Midbrain (tissue), 1 donor: ENCODE measurements around the gene LRRN3.
A peak's percentile ranks its signal among the peaks of the same experiment; 100 is the strongest.

ENCODE experiments used
- DNase-seq: peaks from one replicate; lab custom pipeline; 2025; lab: John Stamatoyannopoulos, UW

LRRN3 gene

DNA sequence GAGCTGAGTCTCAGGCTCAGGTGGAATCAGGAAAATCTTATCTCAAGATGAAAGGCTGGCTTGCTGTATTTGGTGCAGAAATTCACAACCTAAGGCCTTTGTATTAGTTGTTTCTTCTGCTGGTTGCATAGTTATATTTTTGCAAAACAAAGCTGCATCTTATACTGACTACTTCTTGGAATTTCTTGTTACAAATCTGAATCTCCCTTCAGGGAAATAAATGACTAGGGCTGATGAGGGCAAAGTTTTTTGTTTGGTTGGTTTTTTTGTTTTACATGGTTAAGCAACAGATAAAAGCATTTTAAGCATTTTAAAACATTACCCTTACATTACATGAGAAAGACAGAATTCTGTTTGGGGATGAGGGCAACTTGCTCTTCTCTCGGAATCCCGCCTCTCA, 13.9 kb upstream of the LRRN3 start:
- no peak for DNase-seq

DNA sequence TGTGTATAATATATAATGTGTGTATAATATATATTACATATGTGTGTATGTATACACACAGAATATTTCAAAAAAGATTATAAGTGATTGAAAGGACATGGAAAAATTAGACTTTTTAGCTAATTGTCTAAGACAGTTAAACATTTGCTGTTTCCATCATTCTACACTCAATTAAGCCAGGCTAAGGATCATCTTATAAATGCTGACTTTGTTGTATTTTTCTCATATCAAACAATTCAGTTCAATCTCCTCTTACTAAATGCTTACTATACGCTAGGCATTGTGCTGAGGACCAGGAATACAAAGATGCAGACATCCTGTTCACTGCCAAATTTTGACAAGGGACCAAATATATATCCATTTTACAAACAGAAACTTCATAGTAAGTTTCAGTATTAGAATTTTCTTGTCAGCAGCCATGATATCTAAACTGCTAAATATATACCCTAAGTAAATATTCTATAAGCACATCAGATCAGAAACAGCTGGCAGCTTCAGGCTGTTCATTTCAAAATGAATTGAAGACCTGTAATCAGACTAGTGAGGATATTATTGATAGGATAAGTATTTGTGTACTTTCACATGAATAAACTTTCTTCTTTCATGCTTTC, 10.3 kb upstream of the LRRN3 start:
- no peak for DNase-seq

DNA sequence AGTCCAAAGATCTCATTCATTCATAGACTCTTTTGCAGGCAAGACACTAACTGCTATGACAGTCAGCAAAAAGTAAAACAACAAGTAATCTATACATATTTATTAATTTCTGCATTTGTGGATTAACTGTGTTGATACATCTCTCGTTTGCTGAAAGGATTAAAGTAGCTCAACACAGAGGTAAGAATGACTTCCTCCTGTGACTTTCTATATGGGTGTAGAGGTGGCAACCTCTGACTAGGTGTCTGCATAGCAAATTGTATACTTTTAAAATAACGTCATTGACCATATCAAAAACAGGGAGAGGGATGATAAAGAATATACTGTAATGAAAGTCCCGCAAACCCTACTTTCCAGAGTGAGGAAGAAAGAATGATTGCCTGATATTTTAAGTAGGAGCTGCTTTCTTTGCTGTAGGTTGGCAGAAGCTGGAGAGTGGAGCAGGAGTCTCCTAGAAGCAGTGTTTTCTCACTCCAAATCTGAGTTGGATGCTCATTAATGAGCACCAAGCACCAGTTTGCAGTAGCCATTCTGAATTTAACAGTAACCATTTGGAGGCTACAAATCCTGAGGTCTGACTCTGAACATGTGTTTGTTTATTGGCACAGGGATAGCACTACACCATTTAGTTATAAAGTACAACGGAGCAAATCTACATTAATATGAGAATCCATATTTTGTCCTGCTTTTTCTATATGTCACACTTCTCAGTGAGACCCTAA, 9.2 kb upstream of the LRRN3 start:
- DNase-seq: no peak

DNA sequence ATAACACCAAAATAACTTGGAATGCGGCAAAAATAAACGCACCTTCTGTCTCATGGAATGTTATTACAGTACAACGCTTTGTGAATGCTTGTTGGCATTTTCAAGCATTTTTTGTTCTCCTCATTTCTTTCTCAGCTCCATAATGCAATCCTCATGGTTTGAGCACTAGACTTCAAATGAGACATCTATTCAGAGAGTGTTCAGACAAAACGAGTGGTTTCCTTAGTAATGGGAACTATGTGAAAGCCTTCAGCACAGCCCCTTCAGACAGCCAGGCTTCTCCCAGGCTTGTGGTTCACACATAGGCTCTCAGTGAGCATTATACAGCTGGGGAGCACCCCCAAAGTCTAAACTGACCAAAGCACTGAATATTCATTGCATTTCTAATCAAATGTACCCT, 8.6 kb upstream of the LRRN3 start:
- DNase-seq: no peak

DNA sequence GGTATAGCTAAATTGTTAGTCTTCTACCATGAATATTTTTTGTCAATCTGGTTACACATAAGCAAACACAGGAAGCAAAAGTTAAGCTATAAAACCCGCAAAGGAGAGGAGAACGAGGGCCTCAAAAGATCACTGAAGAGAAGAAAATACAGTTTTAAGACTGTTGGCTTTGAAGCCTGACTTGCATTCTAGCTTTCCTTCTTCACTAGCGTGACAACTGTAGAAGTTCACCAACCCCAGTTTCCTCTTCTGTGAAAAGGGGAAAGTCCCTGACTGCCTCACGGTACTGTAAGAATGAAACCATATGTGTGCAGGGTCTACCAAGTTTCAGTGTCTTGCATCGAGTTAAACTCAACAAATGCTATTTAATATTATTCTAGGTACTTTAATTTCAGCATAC, 7.5 kb upstream of the LRRN3 start:
- DNase-seq: no peak

DNA sequence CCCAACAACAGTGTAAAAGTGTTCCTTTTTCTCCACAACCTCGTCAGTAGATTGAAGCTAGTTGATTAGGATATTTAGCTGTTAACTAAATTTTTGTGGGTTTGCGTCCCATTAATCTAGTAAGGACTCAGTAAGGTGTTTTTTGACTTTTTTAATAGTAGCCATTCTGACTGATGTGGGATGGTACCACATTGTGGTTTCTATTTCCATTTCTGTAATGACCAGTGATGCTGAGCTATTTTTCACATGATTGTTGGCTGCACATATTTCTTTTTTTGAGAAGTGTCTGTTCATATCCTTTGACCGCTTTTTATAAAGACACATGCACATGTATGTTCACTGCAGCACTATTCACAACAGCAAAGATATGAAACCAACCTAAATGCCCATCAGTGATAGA, 5.6 kb upstream of the LRRN3 start:
- DNase-seq: no peak

DNA sequence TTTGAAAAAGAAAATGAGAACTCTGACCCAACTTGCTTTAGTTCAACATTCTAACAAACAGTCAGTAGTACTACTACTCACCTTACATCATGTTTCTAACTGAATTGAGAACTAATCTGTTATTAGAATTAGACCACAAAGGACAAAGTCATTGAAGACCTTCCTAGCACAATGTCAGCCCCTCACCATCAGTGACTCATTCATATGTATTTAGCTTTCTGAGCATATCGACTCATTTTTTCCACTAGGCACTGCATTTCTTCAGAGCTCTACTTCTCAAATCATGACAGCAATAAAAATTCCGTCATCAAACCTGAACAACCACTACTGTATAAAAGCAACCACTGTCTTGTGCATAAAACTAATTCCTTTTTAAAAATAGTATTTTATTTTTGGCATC, 4.4 kb upstream of the LRRN3 start:
- DNase-seq: no peak

DNA sequence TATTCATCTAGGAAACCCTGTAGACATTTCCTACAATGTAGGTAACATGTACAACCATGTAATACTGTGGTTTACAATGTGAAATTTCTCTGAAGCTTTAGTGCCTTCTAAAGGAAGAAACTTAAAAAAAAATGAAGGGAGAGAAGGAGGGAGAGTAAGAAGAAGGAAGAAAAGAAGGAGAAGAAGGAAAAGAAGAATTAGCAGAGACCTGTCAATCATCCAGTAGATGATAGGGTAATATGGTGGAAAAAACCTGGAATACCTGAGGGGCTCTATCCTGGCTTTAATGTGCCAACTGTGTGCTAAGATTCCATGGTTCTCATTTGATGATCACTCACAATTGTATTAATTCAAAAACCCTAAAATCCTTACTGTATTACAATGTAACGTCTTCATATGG, 2.6 kb upstream of the LRRN3 start:
- DNase-seq: no peak

DNA sequence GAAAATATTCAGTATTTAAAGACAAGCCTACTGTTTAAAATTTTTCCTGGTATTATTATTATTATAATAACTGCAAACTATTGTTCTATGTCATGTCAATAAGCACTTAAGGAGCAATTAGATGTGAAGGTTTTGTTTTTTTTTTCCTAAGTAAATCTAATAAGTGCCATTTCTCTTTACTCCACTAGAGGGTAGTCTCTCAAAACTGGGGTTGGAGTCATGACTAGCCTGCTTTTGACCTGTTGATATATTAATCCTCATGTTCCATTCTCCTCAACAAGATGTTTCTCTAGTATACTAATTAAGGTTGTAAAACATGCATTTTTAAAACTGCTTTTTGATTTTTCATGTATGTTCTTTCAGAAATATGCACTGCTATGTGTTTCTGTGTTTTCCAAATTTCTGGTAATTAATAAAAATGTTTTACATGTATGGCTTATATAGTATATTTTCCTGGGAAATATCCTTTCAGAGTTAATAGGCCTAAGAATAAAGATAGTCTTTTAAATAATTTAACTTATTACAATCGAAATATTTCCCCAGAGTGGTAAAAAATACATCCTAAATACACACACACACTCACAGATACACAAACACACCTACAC, 1.0 kb upstream of the LRRN3 start:
- peak; percentile 20 for DNase-seq

DNA sequence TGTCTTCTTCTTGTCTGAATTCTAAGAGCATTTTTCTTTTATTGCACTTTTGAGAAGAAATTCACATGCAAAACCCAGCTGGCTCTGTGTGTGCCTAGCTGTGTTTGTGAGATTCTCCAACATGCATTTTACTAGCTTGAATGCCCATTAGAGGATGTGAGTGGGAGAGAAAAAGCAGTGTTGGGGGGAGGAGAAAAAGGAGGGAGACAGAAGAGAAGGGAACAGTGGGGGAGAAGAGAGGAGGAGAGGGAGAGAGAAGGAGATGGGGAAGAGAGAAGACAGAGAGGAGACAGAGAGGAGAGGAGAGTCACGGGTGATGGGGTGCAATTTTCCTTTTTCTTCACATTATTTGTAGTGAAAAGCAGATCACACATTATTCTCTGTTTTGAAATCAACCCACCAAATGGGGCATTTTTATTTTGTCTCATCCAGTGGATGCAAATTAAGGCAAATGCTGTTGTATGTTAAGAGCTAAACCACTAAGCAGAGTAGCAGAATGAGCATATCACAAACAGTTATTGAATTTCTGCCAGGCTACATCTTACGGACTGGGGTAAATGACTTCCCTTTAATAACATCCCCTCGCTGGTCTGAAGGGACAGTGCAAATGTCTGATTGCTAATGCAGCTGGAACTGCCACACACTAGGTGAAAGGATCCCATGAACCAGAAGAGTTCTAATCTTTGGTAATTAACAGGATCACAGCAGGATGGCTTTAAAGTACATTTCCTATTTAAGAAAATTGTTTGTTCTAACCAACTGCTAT, 849 bp downstream of the LRRN3 start:
- DNase-seq: peak; percentile 39

DNA sequence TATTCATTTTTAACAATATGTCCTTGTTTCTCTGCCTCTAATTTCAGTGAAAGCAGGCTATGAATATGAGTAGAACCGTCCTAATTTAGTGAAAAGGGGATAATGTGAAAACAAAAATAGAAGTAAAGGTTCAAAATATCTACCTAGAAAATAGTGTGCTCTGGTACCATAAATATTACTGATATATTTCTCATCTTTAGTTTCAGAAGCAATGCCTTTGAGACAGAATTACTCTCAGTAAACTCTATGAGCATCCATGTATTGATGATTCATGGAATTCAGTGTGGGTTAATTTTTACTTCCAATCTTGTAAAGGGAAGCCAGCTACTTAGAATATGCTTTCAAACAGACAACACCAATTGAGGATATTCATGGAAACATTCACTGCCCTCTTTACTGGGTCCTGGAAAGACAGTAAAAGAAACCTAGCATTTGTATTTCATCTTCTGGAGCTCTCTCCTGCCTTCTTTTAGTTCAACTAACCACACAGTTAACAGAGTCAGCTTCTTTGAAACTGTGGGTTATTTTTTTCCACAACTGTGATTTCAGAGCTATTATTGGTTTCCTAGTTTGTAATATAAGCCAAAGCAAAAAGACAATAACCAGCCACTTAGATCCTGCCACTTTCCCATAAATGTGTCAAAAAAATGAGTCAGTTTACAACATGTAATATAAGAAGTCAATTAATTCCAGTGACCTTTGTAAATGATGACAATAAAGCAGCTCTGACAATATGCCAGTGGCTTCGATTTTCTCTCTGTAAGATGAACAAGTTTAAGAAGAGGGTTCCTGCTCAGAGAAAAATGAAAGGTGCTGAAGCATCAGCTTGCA, 1.7 kb downstream of the LRRN3 start:
- peak; percentile 38 for DNase-seq

DNA sequence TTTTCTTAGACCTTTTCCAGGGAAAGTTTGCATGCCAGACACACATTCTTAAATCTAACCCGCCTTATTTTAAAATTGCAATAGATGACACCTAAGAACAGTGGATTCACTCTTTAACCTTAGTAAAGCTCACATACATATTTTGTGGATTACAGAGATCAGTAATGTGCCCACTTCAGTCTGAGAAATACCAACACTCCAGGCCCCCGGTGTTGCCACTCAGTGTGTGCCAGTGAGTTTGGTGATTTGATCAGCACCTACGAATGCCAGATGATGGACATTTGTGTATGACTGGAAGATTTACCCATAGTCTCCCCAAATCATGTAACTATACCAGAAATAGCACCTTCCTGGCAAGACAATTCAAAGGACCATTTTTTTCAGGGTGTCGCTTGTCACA, 2.6 kb downstream of the LRRN3 start:
- DNase-seq: no peak

DNA sequence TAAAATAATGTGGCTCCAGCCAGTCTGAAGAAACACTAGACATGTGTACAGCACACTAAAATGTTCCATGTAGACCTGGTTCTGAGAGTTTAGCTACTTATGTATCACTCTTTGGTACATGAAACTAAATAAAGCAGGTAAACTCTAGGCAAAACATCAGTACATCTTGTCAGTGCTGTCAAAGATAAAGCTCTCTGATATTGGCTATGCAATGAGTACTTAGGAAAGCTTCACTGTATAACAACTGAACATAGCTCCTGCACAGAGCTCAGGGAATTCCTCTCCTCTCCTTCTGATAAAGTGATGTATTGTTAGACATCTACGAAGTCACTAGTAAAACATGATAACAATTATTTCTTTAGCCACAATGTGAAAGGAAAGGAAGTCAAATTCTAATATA, 3.5 kb downstream of the LRRN3 start:
- no peak for DNase-seq

DNA sequence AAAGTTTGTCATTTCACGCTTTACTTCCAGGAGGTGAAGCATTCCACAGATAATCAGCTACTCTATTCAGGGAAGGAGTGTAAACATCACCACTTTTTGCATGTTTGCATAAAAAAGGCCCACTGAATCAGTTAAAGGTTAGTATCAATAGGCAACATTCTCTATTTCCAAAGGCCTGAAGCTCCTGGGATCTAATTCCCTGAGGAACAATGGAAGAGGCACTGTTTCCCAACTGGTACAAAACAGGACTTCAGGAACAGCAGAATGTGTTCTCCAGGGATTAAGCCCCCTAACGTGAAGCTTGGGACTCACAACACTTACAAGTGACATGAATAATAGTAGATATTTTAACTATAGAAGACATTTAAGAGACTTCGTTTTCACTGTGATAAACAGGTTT, 6.1 kb downstream of the LRRN3 start:
- no peak for DNase-seq

DNA sequence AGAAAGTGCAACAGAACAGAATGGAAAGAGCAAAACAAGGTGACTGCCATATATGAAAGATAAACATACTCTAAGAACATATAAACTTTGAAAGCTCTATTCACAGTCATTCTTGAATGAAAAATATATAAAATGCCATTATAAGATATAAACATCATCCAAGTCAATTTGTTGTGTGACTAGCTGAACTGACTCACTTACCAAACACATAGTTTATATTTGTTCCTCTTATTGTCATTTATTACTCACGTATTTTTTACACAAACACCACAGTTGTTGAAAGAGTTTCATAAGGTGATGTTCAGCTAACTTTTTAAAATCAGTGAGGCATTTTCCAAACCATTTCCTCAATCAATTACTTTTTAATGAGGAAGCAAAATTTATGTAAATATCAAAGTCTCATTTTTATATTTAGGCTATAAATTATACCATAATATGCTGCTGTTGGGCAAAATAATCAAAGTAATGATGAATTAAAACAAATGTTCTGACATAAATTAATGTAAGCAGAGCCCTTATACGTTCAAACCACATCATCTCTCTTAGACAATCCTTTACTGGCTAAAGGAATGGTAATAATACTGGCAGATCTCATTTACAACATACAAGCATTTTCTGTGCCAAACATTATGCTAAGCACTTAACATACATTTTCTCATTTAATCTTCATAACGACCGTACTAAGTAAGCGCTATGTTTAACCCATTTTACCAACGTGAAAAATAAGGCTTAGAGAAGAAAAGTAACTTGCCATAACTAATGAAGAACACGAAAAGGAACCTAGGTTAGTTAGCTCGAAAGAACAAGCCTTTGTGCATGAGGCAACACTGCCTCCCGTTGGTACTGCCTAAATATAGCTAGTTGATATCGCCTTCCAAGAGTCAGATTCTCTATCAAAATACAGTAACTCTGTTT, 7.3 kb downstream of the LRRN3 start:
- DNase-seq: peak; percentile 65

DNA sequence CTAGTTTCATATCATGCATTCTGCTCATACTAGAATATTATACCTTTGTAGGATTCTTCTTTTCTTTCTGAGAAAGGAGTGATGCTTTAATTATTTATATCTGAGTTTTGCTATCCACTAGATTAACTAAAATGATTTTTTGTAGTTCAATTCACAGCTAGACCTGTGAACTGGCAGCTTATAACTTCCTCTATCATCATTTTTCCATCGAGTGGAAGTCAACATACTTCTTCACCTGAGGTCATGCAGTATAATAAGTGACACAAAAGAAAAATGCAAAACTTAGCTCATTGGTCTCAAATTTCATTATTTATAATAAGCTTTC, 8.0 kb downstream of the LRRN3 start:
- no peak for DNase-seq

DNA sequence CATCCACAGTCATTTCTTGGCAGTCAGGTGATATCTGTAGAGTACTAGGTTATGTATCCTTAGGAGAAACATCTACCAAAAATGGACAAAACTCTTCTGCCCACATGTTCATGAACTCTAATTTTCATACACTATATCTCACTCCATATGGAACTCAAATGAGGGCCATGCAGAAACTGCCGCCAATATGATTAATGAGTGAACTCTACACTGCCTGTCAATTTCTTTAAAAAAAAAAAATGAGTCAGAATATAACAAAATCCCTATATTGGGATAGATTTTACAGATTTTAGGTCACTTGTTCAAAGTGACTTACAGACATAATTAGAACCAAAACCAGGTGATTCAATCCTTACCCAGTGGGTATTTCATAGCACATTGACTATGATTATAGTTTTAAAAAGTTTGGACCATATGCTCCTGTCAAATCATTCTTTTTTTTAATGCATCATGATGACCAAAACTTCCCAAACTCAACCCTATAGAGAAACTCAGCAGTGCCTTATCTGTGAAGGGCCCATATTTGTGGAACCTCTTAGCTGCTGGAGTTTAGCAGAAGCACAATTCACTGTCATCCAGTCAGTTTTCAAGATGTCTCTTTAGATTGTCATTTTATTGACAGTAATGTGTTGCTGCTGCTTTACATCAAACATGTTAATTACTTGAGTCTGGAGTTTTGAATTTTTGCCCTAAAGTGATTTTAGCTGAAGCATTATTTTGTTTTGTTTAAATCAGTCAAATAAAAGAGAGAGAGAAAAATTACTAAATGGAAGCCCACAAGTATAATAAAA, 11.1 kb downstream of the LRRN3 start:
- DNase-seq: no peak

DNA sequence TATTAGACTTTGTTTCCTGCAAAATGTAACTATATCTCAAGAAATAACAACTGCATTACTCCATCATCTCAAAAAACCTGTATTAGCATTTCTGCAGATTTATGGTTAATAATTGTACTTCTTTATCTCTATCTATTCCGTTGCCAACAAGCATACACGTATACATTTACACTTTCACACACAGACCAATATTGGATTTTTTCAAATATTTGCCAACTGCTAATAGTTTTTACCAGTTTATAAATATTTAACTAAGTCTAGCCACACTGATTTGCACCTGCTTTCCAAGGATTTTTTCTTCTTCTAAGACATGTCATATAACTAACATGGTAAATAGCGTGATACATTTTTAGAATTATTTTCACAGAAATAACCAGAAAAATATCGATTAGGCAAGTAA, 12.2 kb downstream of the LRRN3 start:
- DNase-seq: no peak

DNA sequence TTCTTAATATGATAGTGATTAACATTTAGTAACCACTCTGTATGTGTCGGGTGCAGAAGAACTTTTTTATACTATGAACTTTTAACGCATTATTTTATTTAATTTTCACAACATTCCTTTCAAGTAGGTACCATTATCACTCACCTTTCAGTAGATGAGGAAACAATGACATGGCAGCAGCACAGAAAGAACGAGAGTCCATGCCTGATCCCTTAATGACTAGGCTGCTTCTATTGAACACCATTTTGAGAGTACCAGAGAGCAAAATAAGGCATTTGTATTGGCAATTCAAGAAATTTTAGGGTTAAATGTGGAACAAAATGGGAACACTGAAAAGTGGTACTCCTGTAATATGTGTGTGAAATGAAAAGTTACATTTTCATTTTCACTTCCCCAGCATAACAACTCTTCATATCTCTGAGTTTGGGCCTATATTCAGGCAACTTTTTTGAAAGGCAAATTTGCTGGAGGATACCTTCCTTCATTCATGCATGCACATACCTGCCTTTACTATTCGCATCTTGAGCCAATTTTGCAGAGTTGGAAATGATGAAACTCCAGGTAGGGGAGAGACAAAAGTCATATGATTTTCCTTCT, 12.8 kb downstream of the LRRN3 start:
- no peak for DNase-seq

DNA sequence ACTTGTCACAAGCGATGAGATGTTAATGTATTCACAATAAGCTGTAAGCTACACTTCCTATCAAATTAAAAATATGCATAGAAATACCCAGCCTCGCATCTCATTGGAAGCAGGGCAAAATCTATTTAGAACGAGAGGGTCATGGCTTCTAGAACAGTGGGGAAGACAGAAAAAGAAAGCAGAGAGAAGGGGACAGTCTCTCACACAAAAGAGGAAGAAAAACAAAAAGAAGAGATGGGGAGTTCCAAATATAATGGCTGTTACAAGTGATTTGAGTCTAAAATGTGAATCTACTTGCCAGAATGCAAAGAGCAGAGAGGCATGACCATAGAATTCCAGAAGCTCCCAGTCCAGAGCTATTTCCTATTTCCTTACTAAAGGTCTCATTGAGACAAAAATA, 13.8 kb downstream of the LRRN3 start:
- no peak for DNase-seq
